ENCODE data around the gene CRISP1. TPM values are rescaled to one million over a fixed set of nuclear protein-coding genes. Genes with fewer than 3 reads are reported as not detected.

CRISP1 gene
- total and polyA plus RNA-seq, 2 of the 8 experiments (the other 6 are each of a cell fraction or from before 2014, with no cell fraction given), result not detected

GRCh38 chr6:49852975-49853374 lies 13.4 kb downstream of the CRISP1 start:
- no peak overlapping the region for H3K4me2 ChIP-seq (ENCODE audit: insufficient read depth in 1 of 2, low read depth in 2 of 2, low read length in 2 of 2)
- no peak overlapping the region for H3K18ac ChIP-seq (ENCODE audit: extremely low read depth, low read length)
- H3K27ac ChIP-seq (ENCODE audit: low read depth, low read length), result no peak overlapping the region
- H3K14ac ChIP-seq (ENCODE audit: insufficient read length), result no peak overlapping the region
- H4K5ac ChIP-seq (ENCODE audit: insufficient read length, low read depth, low read length), result no peak overlapping the region
- no peak for DNase-seq (ENCODE audit: low read depth in 1 of 2, low spot score in 2 of 2)
- no peak for FAIRE-seq
- H3K79me1 ChIP-seq (ENCODE audit: low read depth, low read length), result no peaks in the 10 kb centered on the region
- 94% methylated on average over 2 of the region's 2 CpGs; no CpG with 5 or more reads in 1 of the 2 experiments for WGBS, 2 experiments (ENCODE audit: extremely low coverage in 1 of 2, insufficient coverage in 1 of 2, insufficient read length in 1 of 2, insufficient replicate concordance in 2 of 2, low coverage in 1 of 2, low lambda C conversion rate in 2 of 2, missing lambda C conversion rate in 1 of 2)
- H3K4me3 ChIP-seq (ENCODE audit: extremely low read depth in 1 of 4, insufficient read depth in 2 of 4, low read depth in 3 of 4, low read length in 4 of 4), result no peak overlapping the region
- no peak overlapping the region for H3K56ac ChIP-seq (replicated peaks; ENCODE audit: insufficient read length, low read depth, low read length)
- no peaks in the 10 kb centered on the region; the same call in 1 of the 2 replicates for H3K23me2 ChIP-seq (ENCODE audit: low read depth, low read length)
- H2BK20ac ChIP-seq (ENCODE audit: low read length), result no peak overlapping the region
- H2BK5ac ChIP-seq (ENCODE audit: low read depth, low read length), result no peak overlapping the region
- H3K4ac ChIP-seq (replicated peaks; ENCODE audit: insufficient read length, low read depth, low read length), result no peak overlapping the region
- H4K91ac ChIP-seq (replicated peaks; ENCODE audit: insufficient read length, low read length), result no peak overlapping the region
- no peak overlapping the region for H2AK5ac ChIP-seq (ENCODE audit: low read depth, low read length)
- no peak overlapping the region for H3K9ac ChIP-seq (replicated peaks in 1 of 4; ENCODE audit: extremely low read depth in 1 of 4, low read depth in 3 of 4, low read length in 3 of 4)
- H3K79me2 ChIP-seq (ENCODE audit: control insufficient read depth in 1 of 2, insufficient read depth in 2 of 2, low read length in 2 of 2), result no peaks in the 10 kb centered on the region
- ChIA-PET POLR2A (ENCODE audit: partially characterized antibody) (no interaction called here), CTCF (ENCODE audit: partially characterized antibody) (no interaction called here)
- no peaks in the 10 kb centered on the region for H3K27me3 ChIP-seq (replicated peaks in 1 of 4; ENCODE audit: control insufficient read depth in 3 of 4, extremely low read depth in 1 of 4, insufficient read depth in 3 of 4, low read length in 3 of 4)
- H2BK120ac ChIP-seq (replicated peaks; ENCODE audit: low read depth, low read length), result no peak overlapping the region
- H3K4me1 ChIP-seq (replicated peaks in 1 of 4; ENCODE audit: control insufficient read depth in 3 of 4, insufficient read depth in 4 of 4, low read length in 3 of 4), result no peaks in the 10 kb centered on the region
- peaks cover 0 to 4% of the 10 kb centered on the region in 2 experiments; a peak in 2 of 4 replicates for H3K9me3 ChIP-seq (ENCODE audit: insufficient read depth in 2 of 2, low read depth in 1 of 2, low read length in 1 of 2)
- no peak overlapping the region for H2BK12ac ChIP-seq (ENCODE audit: low read depth, low read length)
- no peaks in the 10 kb centered on the region for H4K20me1 ChIP-seq (replicated peaks in 1 of 2; ENCODE audit: control insufficient read depth in 1 of 2, insufficient read depth in 2 of 2, low read length in 2 of 2)
- no peak overlapping the region for H3K23ac ChIP-seq (ENCODE audit: insufficient read length)
- no peak overlapping the region for H4K8ac ChIP-seq (ENCODE audit: extremely low read depth, insufficient read depth, low read length)
- H2BK15ac ChIP-seq (ENCODE audit: low read length), result no peak overlapping the region
- no peaks in the 10 kb centered on the region for H3K36me3 ChIP-seq (ENCODE audit: control insufficient read depth in 2 of 4, insufficient read depth in 4 of 4, low read length in 3 of 4)
- no peak overlapping the region for H2AFZ ChIP-seq (ENCODE audit: low read length)
- TF ChIP-seq CHD1 (IDR thresholded peaks at IDR 0.05; ENCODE audit: low read depth, low read length) (no peak), TAF1 (IDR thresholded peaks at IDR 0.05; ENCODE audit: low read depth, low read length) (no peak), YY1 (IDR thresholded peaks at IDR 0.05; ENCODE audit: low read depth, low read length) (no peak), CBX8 (IDR thresholded peaks at IDR 0.05; ENCODE audit: borderline replicate concordance, low read depth, low read length) (no peak), USF2 (IDR thresholded peaks at IDR 0.05; ENCODE audit: low read length) (no peak), SP4 (IDR thresholded peaks at IDR 0.05; ENCODE audit: low read length) (no peak), SP2 (IDR thresholded peaks at IDR 0.05; ENCODE audit: low read length) (no peak), CTBP2 (IDR thresholded peaks at IDR 0.05; ENCODE audit: borderline replicate concordance, insufficient read depth, insufficient read length, low read length) (no peak), POU5F1 (IDR thresholded peaks at IDR 0.05; ENCODE audit: low read depth, low read length) (no peak), JUND (IDR thresholded peaks at IDR 0.05; ENCODE audit: low read length) (no peak), EGR1 (IDR thresholded peaks at IDR 0.05; ENCODE audit: borderline replicate concordance, low read depth, low read length) (no peak), CEBPB (IDR thresholded peaks at IDR 0.05; ENCODE audit: low read depth, low read length) (no peak), SRF (IDR thresholded peaks at IDR 0.05; ENCODE audit: low read depth, low read length) (no peak), SUZ12 (IDR thresholded peaks at IDR 0.05; ENCODE audit: low read length) (no peak), CHD2 (IDR thresholded peaks at IDR 0.05; ENCODE audit: low read length) (no peak), JUN (IDR thresholded peaks at IDR 0.05; ENCODE audit: low read depth, low read length) (no peak)

Data from H1 (cell line).